Bronchial epithelial cell (primary cell): ENCODE data around the gene NUTM2A. TPM values are rescaled to one million over a fixed set of nuclear protein-coding genes. Genes with fewer than 3 reads are reported as not detected.
"Not testable (repeated sequence)": the region's sequence is repeated elsewhere in the genome, so short reads cannot be mapped to it uniquely, and the experiment has no call there.

Experiments
- DNase-seq: peaks from one replicate; pipeline ENCODE4 v3.0.0-alpha.2; 2010; ENCODE audit warnings: low read depth
- FAIRE-seq: peaks from 2 replicates; lab custom pipeline; 2011; peaks lifted over from hg19 to GRCh38; lab: Jason Lieb, UNC
- H3K27me3 ChIP-seq: 2 replicates; pipeline ENCODE4 v1.5.1; 2011; ENCODE audit warnings: low read length; ENCODE audit not compliant: control insufficient read depth, insufficient read depth
- H3K36me3 ChIP-seq: 2 replicates; pipeline ENCODE4 v1.5.1; 2011; ENCODE audit warnings: low read length; ENCODE audit not compliant: control insufficient read depth, insufficient read depth
- H3K4me3 ChIP-seq: 2 replicates; pipeline ENCODE4 v1.5.1; 2011; ENCODE audit warnings: mild to moderate bottlenecking, low read depth, low read length, control low read depth
- total RNA-seq: library from RNA; depleted of rRNA; stranded (reverse); fragments of >200 nt; gene quantifications from 2 replicates; pipeline ENCODE4 v1.2.1, GENCODE V29; 2014

Gene NUTM2A
- 0.26 and 1.2 TPM in 2 replicates for total RNA-seq

- not testable (repeated sequence) for DNase-seq, FAIRE-seq, H3K27me3 ChIP-seq, H3K36me3 ChIP-seq, H3K4me3 ChIP-seq
Measured at GRCh38 chr10:87225148-87225547, at the start of gene NUTM2A. Gene NUTM2A (plus strand): TSS chr10:87225448. CDS start chr10:87225831, 383 bp downstream.

- not testable (repeated sequence) for H3K4me3 ChIP-seq, H3K27me3 ChIP-seq, FAIRE-seq, DNase-seq, H3K36me3 ChIP-seq
Measured at GRCh38 chr10:87177587-87177986, 47.7 kb upstream of the NUTM2A start.

DNA sequence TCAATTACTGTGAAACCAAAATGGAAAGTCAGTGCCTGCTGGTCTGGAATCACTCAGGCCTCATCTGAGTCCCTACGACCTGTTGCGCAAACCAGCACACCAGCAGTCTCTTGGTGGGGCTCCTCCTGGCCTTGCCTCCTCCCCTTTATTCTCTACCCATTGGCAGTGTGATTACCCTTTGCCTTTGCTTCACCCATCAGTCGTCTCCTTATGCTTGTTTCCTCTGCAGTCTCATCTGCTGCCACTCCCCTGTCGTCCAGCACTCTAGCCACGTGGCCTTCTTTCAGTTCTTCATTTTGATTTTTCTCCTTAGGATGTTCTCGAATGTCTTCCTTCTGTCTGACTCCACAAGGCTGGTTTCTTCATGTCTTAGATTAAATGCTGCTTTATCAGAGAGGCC lies 40.8 kb upstream of the NUTM2A start:
- not testable (repeated sequence) for H3K4me3 ChIP-seq, FAIRE-seq, DNase-seq, H3K27me3 ChIP-seq, H3K36me3 ChIP-seq

GRCh38 chr10:87186016-87186415 lies 39.2 kb upstream of the NUTM2A start:
- not testable (repeated sequence) for FAIRE-seq, H3K4me3 ChIP-seq, H3K27me3 ChIP-seq, H3K36me3 ChIP-seq, DNase-seq

- FAIRE-seq, H3K36me3 ChIP-seq, H3K27me3 ChIP-seq, DNase-seq, H3K4me3 ChIP-seq: not testable (repeated sequence)
Measured at GRCh38 chr10:87187573-87187972, 37.7 kb upstream of the NUTM2A start.

DNA sequence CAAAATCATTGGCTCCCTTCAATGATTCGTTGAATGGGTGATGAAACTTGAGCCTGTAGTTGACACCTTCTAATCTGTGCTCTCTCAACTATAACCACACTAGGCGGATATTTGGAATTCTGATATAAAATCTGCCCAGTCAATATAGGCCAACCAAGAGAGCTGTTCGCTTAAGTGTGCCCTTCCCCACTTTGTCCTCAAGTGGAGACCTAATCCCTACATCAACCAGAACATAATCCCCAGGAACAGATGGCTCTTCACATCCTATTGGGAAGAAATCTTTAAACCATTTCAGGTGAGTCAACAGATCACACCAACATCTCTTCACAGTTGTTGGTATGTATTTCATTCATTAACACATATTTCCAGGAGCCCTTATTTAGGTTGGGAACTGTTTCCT lies 33.4 kb upstream of the NUTM2A start:
- FAIRE-seq, result not testable (repeated sequence)

GRCh38 chr10:87200924-87201323 lies 24.3 kb upstream of the NUTM2A start:
- not testable (repeated sequence) for H3K4me3 ChIP-seq
- peak; percentile 35 for DNase-seq

More for the DNA sequence above, 33.4 kb upstream of the NUTM2A start:
- not testable (repeated sequence) for H3K4me3 ChIP-seq, H3K36me3 ChIP-seq, DNase-seq, H3K27me3 ChIP-seq

GRCh38 chr10:87204801-87205200 lies 20.4 kb upstream of the NUTM2A start:
- H3K36me3 ChIP-seq, DNase-seq, FAIRE-seq, H3K4me3 ChIP-seq, H3K27me3 ChIP-seq: not testable (repeated sequence)

More at GRCh38 chr10:87200924-87201323, 24.3 kb upstream of the NUTM2A start:
- H3K27me3 ChIP-seq, H3K36me3 ChIP-seq, FAIRE-seq: not testable (repeated sequence)

DNA sequence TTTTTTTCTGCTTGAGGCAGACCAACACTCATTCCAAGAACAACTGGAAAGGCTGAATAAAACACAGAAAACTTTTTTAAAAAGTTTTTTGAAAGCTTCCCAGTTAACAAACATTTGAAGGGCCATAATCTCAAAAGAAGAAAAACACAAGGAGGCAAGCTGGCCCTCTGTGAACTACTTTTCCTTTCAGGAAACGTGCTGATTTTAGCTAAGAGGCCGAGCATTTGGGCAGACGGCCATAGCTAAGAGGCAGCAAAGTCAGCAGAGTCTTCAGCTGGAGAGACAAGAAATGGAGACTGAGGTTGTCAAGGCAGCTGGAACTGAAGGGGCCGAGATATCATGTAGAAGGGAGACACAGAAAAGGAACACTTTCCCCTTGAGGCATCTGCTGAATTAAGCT lies 18.3 kb upstream of the NUTM2A start:
- H3K36me3 ChIP-seq, FAIRE-seq, DNase-seq, H3K4me3 ChIP-seq, H3K27me3 ChIP-seq: not testable (repeated sequence)

- H3K4me3 ChIP-seq, FAIRE-seq, H3K27me3 ChIP-seq, H3K36me3 ChIP-seq, DNase-seq: not testable (repeated sequence)
Measured at GRCh38 chr10:87210309-87210708, 14.9 kb upstream of the NUTM2A start.

DNA sequence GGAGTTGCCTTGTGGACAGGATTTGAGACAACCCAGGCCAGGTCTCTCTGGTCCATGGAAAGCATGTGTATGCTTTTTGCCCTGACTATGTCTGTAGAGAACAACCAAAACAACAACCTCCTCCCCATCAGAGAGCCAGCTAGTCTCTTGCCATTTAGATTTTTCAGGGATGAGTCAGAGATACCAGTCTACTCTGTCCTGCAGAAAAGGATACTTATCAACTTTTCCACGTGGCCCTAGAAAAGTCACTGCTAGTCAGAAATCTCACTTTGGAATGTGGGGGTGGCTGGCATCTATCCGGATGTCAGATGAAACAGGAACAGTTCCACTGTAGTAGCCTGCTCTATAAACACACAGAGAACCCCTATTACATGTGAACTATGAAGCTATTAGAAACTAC lies 13.4 kb upstream of the NUTM2A start:
- DNase-seq, FAIRE-seq, H3K27me3 ChIP-seq: not testable (repeated sequence)

GRCh38 chr10:87213150-87213765 lies 12.0 kb upstream of the NUTM2A start:
- not testable (repeated sequence) for H3K4me3 ChIP-seq, H3K27me3 ChIP-seq, FAIRE-seq, H3K36me3 ChIP-seq, DNase-seq

More for the DNA sequence above, 13.4 kb upstream of the NUTM2A start:
- not testable (repeated sequence) for H3K4me3 ChIP-seq, H3K36me3 ChIP-seq

GRCh38 chr10:87213806-87214205 lies 11.4 kb upstream of the NUTM2A start:
- not testable (repeated sequence) for H3K27me3 ChIP-seq, DNase-seq, H3K36me3 ChIP-seq, FAIRE-seq, H3K4me3 ChIP-seq

- DNase-seq, H3K27me3 ChIP-seq, H3K36me3 ChIP-seq, H3K4me3 ChIP-seq, FAIRE-seq: not testable (repeated sequence)
Measured at GRCh38 chr10:87216120-87216519, 9.1 kb upstream of the NUTM2A start.

DNA sequence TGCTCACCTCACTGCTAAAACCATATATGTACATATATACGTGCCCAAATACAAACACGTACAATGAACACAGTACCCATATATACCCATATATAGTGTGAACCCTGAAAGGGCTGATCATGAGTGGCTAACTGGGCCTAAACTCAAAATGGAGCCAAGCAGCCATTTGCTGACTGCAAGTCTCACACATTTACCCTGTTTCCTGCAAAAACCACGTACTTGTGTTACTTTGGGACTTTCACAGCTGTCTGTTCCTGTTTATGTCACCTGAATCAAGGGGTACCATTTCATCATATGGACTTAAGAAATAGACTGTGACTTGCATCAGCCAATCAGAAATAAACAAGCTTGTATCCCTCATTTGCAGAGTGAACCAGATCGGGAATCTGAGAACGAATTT lies 5.9 kb upstream of the NUTM2A start:
- not testable (repeated sequence) for DNase-seq, H3K36me3 ChIP-seq, FAIRE-seq

More for the DNA sequence above, 5.9 kb upstream of the NUTM2A start:
- H3K27me3 ChIP-seq, H3K4me3 ChIP-seq: not testable (repeated sequence)
